GM21515 (cell line): Measurements from ENCODE around the gene JMJD4.
"Not testable (repeated sequence)": the region's sequence is repeated elsewhere in the genome, so short reads cannot be mapped to it uniquely, and the experiment has no call there.

Experiments used
- ATAC-seq: cut with Tn5 transposase; IDR thresholded peaks from one replicate; pipeline ENCODE4 v1.9.1; 2021; ENCODE audit not compliant: unreplicated experiment

JMJD4 gene

GRCh38 chr1:227701631-227702030 is 33.5 kb downstream of the JMJD4 start:
- ATAC-seq: not testable (repeated sequence)

GRCh38 chr1:227697321-227697864 is 37.7 kb downstream of the JMJD4 start:
- ATAC-seq: no peak

GRCh38 chr1:227685807-227686206 is 49.3 kb downstream of the JMJD4 start:
- no peak for ATAC-seq
